Breast epithelium (tissue), 3 donors: ENCODE results near the gene UBASH3B.

Experiments
- POLR2AphosphoS5 ChIP-seq, 3 donors: sonication (generic); formaldehyde crosslinking; IDR thresholded peaks; one replicate each; pipeline ENCODE4 v1.6.1; 2017; ENCODE audit warnings: antibody characterized with exemption in 3 of 3
- TF ChIP-seq, protein P1 (sequence below), 3 donors: fragments of 450-650 bp; IDR thresholded peaks; one replicate each; pipeline ENCODE4 v1.5.1; 2016 to 2017; ENCODE audit warnings: antibody characterized with exemption in 3 of 3, mild to moderate bottlenecking in 3 of 3, moderate library complexity in 3 of 3

DNA sequence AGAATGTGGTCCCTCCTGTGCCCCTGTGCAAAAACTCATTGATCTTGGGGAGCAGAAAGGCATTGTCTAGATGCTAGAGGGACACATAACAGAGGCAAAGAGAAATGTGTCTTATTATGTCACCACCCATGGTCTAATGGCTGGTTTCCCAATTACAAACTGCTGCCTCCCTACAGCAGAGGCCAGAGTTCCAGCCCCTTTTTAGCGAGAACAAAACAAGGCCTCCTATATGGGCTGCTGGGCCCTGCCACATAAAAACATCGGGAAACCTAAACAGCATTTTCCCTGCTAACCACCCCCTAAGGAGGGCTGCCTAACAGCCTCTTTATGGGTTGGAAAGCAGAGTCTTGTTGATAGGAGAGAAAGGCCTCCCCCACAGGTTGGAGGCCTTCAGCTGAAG lies 107.6 kb downstream of the UBASH3B start:
- no peak for TF ChIP-seq POLR2AphosphoS5 (IDR thresholded peaks at IDR 0.05)
- TF ChIP-seq, protein P1, sequence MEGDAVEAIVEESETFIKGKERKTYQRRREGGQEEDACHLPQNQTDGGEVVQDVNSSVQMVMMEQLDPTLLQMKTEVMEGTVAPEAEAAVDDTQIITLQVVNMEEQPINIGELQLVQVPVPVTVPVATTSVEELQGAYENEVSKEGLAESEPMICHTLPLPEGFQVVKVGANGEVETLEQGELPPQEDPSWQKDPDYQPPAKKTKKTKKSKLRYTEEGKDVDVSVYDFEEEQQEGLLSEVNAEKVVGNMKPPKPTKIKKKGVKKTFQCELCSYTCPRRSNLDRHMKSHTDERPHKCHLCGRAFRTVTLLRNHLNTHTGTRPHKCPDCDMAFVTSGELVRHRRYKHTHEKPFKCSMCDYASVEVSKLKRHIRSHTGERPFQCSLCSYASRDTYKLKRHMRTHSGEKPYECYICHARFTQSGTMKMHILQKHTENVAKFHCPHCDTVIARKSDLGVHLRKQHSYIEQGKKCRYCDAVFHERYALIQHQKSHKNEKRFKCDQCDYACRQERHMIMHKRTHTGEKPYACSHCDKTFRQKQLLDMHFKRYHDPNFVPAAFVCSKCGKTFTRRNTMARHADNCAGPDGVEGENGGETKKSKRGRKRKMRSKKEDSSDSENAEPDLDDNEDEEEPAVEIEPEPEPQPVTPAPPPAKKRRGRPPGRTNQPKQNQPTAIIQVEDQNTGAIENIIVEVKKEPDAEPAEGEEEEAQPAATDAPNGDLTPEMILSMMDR (IDR thresholded peaks at IDR 0.05), result no peak
